Endothelial cell of umbilical vein (primary cell): ENCODE measurements around the gene LSR. TPM values are rescaled to one million over a fixed set of nuclear protein-coding genes. Genes with fewer than 3 reads are reported as not detected.

ENCODE experiments used
- BruUV-seq: library from RNA; stranded (reverse); fragments of 400-500 nt; replicated peaks from 2 replicates; lab custom pipeline; 2021; lab: Mats Ljungman, UMichigan
- CTCF ChIA-PET: fragments of 300-600, 350-600 bp; sonication (Branson Sonifier 250); formaldehyde crosslinking; loops from one replicate; lab custom pipeline; 2021; ENCODE audit warnings: antibody characterized with exemption, inconsistent platforms; lab: Charles Lee
- POLR2A ChIA-PET: fragments of 300-600, 350-600 bp; sonication (Branson Sonifier 250); formaldehyde crosslinking; loops from one replicate; lab custom pipeline; 2021; ENCODE audit warnings: antibody characterized with exemption, inconsistent platforms; lab: Charles Lee
- DNase-seq: peaks from one replicate; pipeline ENCODE4 v3.0.0-alpha.2; 2011; ENCODE audit warnings: low read depth, low spot score
- FAIRE-seq: peaks from 2 replicates; lab custom pipeline; 2011; peaks lifted over from hg19 to GRCh38; lab: Jason Lieb, UNC
- H2AFZ ChIP-seq: 2 replicates; pipeline ENCODE4 v1.6.0; 2012; ENCODE audit warnings: low read depth, low read length, control low read depth, inconsistent platforms
- H3K27ac ChIP-seq: 2 replicates; pipeline ENCODE4 v1.5.1; 2011; ENCODE audit warnings: low read depth, mild to moderate bottlenecking, control low read depth, low read length, moderate library complexity; ENCODE audit not compliant: insufficient read depth
- H3K27me3 ChIP-seq, 2 experiments: 2 replicates each; pipeline versions ENCODE4 v1.6.0 to v1.6.1; 2011; ENCODE audit warnings: low read length in 2 of 2, mixed read lengths in 1 of 2; ENCODE audit not compliant: control insufficient read depth in 2 of 2, insufficient read depth in 2 of 2
- H3K36me3 ChIP-seq, 2 experiments: 2 replicates in 1 of 2; 3 replicates in 1 of 2; pipeline ENCODE4 v1.5.1; 2011; ENCODE audit warnings: low read length in 2 of 2, mild to moderate bottlenecking in 1 of 2, moderate library complexity in 1 of 2; ENCODE audit not compliant: control insufficient read depth in 2 of 2, insufficient read depth in 2 of 2; ENCODE audit errors: extremely low read depth in 1 of 2
- H3K4me1 ChIP-seq: 3 replicates; pipeline ENCODE4 v1.5.1; 2011; ENCODE audit warnings: mild to moderate bottlenecking, low read length; ENCODE audit not compliant: control insufficient read depth, insufficient read depth; ENCODE audit errors: extremely low read depth
- H3K4me2 ChIP-seq: 2 replicates; pipeline ENCODE4 v1.6.1; 2011; ENCODE audit warnings: low read length, control low read depth, mixed read lengths; ENCODE audit not compliant: insufficient read depth
- H3K4me3 ChIP-seq, 3 experiments: fragments of 200-600 bp in 1 of 3; sonication (generic), shearing (Covaris generic) in 1 of 3; replicated peaks in 1 of 3; 2 replicates each; pipeline ENCODE4 v1.5.1; 2011 to 2016; ENCODE audit warnings: control low read depth in 3 of 3, low read length in 3 of 3, mild to moderate bottlenecking in 2 of 3, inconsistent platforms in 1 of 3, low read depth in 1 of 3, moderate library complexity in 1 of 3; ENCODE audit not compliant: insufficient read depth in 1 of 3
- H3K79me2 ChIP-seq: 2 replicates; pipeline ENCODE4 v1.6.0; 2012; ENCODE audit warnings: low read length, inconsistent platforms; ENCODE audit not compliant: control insufficient read depth, insufficient read depth
- H3K9ac ChIP-seq: replicated peaks from 2 replicates; pipeline ENCODE3; 2011; ENCODE audit warnings: low read length, control low read depth; ENCODE audit not compliant: insufficient read depth; ENCODE audit errors: extremely low read depth
- H3K9me1 ChIP-seq: replicated peaks from 3 replicates; pipeline ENCODE4 v1.6.0; 2011; ENCODE audit warnings: mild to moderate bottlenecking, low read length; ENCODE audit not compliant: control insufficient read depth, insufficient read depth; ENCODE audit errors: extremely low read depth
- H3K9me3 ChIP-seq: replicated peaks from 2 replicates; pipeline ENCODE4 v1.5.1; 2012; ENCODE audit warnings: low read length, inconsistent platforms; ENCODE audit not compliant: control insufficient read depth, insufficient read depth
- H4K20me1 ChIP-seq: replicated peaks from 2 replicates; pipeline ENCODE3; 2011; ENCODE audit warnings: mild to moderate bottlenecking, low read length; ENCODE audit not compliant: control insufficient read depth, insufficient read depth; ENCODE audit errors: extremely low read depth
- EZH2 ChIP-seq: IDR thresholded peaks from 2 replicates; pipeline ENCODE4 v1.6.1; 2012; ENCODE audit warnings: borderline replicate concordance, low read depth, mild to moderate bottlenecking, moderate library complexity, low read length, inconsistent platforms; ENCODE audit not compliant: severe bottlenecking
- FOS ChIP-seq: IDR thresholded peaks from 2 replicates; pipeline ENCODE4 v1.6.1; 2011; ENCODE audit warnings: mild to moderate bottlenecking, low read length, moderate library complexity, borderline replicate concordance; ENCODE audit not compliant: insufficient read depth
- GATA2 ChIP-seq: IDR thresholded peaks from 2 replicates; pipeline ENCODE4 v1.7.0; 2011; ENCODE audit warnings: low read depth, mild to moderate bottlenecking, moderate library complexity, mixed read lengths, low read length; ENCODE audit not compliant: insufficient read length, insufficient read depth
- JUN ChIP-seq: IDR thresholded peaks from 2 replicates; pipeline ENCODE4 v1.6.1; 2011; ENCODE audit warnings: borderline replicate concordance, low read depth; ENCODE audit not compliant: insufficient read length, insufficient read depth
- MAX ChIP-seq: IDR thresholded peaks from 2 replicates; pipeline ENCODE4 v1.6.1; 2011; ENCODE audit not compliant: insufficient read depth, insufficient read length
- MYC ChIP-seq: IDR thresholded peaks from one replicate; pipeline ENCODE4 v1.6.1; 2011; ENCODE audit warnings: mild to moderate bottlenecking, low read depth, low read length
- POLR2A ChIP-seq: IDR thresholded peaks from 2 replicates; pipeline ENCODE4 v1.6.1; 2012; ENCODE audit warnings: low read depth, mild to moderate bottlenecking, control low read depth, low read length
- POLR2AphosphoS5 ChIP-seq: IDR thresholded peaks from 2 replicates; pipeline ENCODE4 v1.6.1; 2012; ENCODE audit warnings: low read depth, mild to moderate bottlenecking, control low read depth, low read length, moderate library complexity; ENCODE audit not compliant: insufficient read depth
- dilution Hi-C: fragments of 300-500 bp; cut with MboI; formaldehyde crosslinking; loops from one replicate; pipeline ENCODE4 v1.15.0; 2019; ENCODE audit warnings: low sequenced_read_pairs; ENCODE audit not compliant: extremely low pct_ligation_motif_present
- intact Hi-C: fragments of 100-400 bp; cut with micrococcal nuclease; formaldehyde crosslinking; loops from one replicate; pipeline ENCODE4 v1.10.0; 2022
- polyA plus RNA-seq, 4 experiments: library from polyadenylated mRNA; depleted of rRNA in 3 of 4; stranded (reverse) in 3 of 4; unstranded in 1 of 4; fragments of >200 nt; gene quantifications; 2 replicates each; pipeline versions ENCODE4 v1.2.1 to v1.2.3, GENCODE V29; 2011 to 2012; ENCODE audit warnings: missing spikeins in 1 of 4
- total RNA-seq: library from RNA; stranded (reverse); gene quantifications from 2 replicates; pipeline ENCODE4 v1.2.3, GENCODE V29; 2021
- TF ChIP-seq, protein P1 (sequence below), 2 donors: IDR thresholded peaks; 1 replicate in 1 of 2; 2 replicates in 1 of 2; pipeline ENCODE4 v1.5.1; 2011; ENCODE audit warnings: low read length in 2 of 2, mild to moderate bottlenecking in 2 of 2, moderate library complexity in 2 of 2, control low read depth in 1 of 2, inconsistent platforms in 1 of 2, low read depth in 1 of 2; ENCODE audit not compliant: insufficient read depth in 1 of 2; ENCODE audit errors: extremely low read depth in 1 of 2

The LSR gene
- total and polyA plus RNA-seq, 2 donors (not counting 3 experiments of a cell fraction or from before 2014, with no cell fraction given), result 0.76 to 1.0 TPM

- DNase-seq, result no peak
- H3K4me2 ChIP-seq, result no peak overlapping the region
- ChIA-PET CTCF (interaction anchor here (1.1 kb wide), 1 partner anchor 64 kb away, joined by 3 read pairs; no protein-coding TSS in a partner anchor), POLR2A (interaction anchor here (0.6 kb wide), 1 partner anchor 122 kb away, joined by 3 read pairs; no protein-coding TSS in a partner anchor)
- no TSS peak for BruUV-seq
- peaks cover 0 to 2% of the 10 kb centered on the region in 2 experiments for H3K27me3 ChIP-seq
- dilution Hi-C loops (no loop called here), intact Hi-C loops (no loop called here)
- H3K4me3 ChIP-seq, result no peak overlapping the region
- no peak overlapping the region for H2AFZ ChIP-seq
- no peaks in the 10 kb centered on the region for H4K20me1 ChIP-seq
- H3K4me1 ChIP-seq, result no peaks in the 10 kb centered on the region
- no peaks in the 10 kb centered on the region for H3K79me2 ChIP-seq
- H3K9ac ChIP-seq, result no peak overlapping the region
- no peaks in the 10 kb centered on the region for H3K36me3 ChIP-seq
- no peak overlapping the region for H3K27ac ChIP-seq
- no peak for FAIRE-seq
- TF ChIP-seq GATA2 (no peak), JUN (no peak), MAX (no peak), FOS (no peak), POLR2AphosphoS5 (no peak), MYC (no peak), EZH2 (no peak), POLR2A (no peak)
- TF ChIP-seq, protein P1, sequence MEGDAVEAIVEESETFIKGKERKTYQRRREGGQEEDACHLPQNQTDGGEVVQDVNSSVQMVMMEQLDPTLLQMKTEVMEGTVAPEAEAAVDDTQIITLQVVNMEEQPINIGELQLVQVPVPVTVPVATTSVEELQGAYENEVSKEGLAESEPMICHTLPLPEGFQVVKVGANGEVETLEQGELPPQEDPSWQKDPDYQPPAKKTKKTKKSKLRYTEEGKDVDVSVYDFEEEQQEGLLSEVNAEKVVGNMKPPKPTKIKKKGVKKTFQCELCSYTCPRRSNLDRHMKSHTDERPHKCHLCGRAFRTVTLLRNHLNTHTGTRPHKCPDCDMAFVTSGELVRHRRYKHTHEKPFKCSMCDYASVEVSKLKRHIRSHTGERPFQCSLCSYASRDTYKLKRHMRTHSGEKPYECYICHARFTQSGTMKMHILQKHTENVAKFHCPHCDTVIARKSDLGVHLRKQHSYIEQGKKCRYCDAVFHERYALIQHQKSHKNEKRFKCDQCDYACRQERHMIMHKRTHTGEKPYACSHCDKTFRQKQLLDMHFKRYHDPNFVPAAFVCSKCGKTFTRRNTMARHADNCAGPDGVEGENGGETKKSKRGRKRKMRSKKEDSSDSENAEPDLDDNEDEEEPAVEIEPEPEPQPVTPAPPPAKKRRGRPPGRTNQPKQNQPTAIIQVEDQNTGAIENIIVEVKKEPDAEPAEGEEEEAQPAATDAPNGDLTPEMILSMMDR (IDR thresholded peaks at IDR 0.05; ENCODE audit: extremely low read depth in 1 of 2, insufficient read depth in 1 of 2, low read depth in 1 of 2, low read length in 2 of 2), result no peak
- no peaks in the 10 kb centered on the region for H3K9me1 ChIP-seq
- H3K9me3 ChIP-seq, result no peaks in the 10 kb centered on the region
Measured at GRCh38 chr19:35288331-35288730, 39.5 kb downstream of the LSR start.
